Esophagus muscularis mucosa (tissue), 4 donors: ENCODE results near the gene RSRC1. TPM values are rescaled to one million over a fixed set of nuclear protein-coding genes. Genes with fewer than 3 reads are reported as not detected.

Source experiments
- DNase-seq: peaks from one replicate; pipeline ENCODE4 v3.0.0-alpha.2; 2017; ENCODE audit errors: extremely low spot score
- H3K27ac ChIP-seq, 4 donors: fragments of 200-600 bp; sonication (generic); replicated peaks in 1 of 4; 1 replicate in 3 of 4; 2 replicates in 1 of 4; pipeline ENCODE4 v1.5.1; 2016 to 2019; ENCODE audit warnings: mild to moderate bottlenecking in 1 of 4
- H3K27me3 ChIP-seq, 4 donors: fragments of 200-600 bp; sonication (generic); one replicate each; pipeline versions ENCODE4 v1.5.1 to v1.6.0; 2016 to 2019
- H3K36me3 ChIP-seq, 4 donors: fragments of 200-600 bp; sonication (generic); one replicate each; pipeline ENCODE4 v1.5.1; 2016 to 2019
- H3K4me1 ChIP-seq, 4 donors: fragments of 200-600 bp; sonication (generic); one replicate each; pipeline ENCODE4 v1.5.1; 2016 to 2019
- H3K4me3 ChIP-seq, 4 donors: fragments of 200-600 bp; sonication (generic); 1 replicate in 2 of 4; 2 replicates in 2 of 4; pipeline ENCODE4 v1.5.1; 2016 to 2019; ENCODE audit warnings: mild to moderate bottlenecking in 4 of 4, moderate library complexity in 1 of 4
- H3K9me3 ChIP-seq, 4 donors: fragments of 200-600 bp; sonication (generic); 1 replicate in 3 of 4; 2 replicates in 1 of 4; pipeline ENCODE4 v1.5.1; 2016 to 2019
- CTCF ChIP-seq, 3 experiments: fragments of 200-600 bp in 2 of 3; fragments of 450-650 bp in 1 of 3; sonication (generic) in 2 of 3; IDR thresholded peaks; one replicate each; pipeline ENCODE4 v1.5.1; 2017 to 2019; ENCODE audit warnings: antibody characterized with exemption in 3 of 3, mild to moderate bottlenecking in 2 of 3, moderate library complexity in 1 of 3
- EP300 ChIP-seq: sonication (generic); formaldehyde crosslinking; IDR thresholded peaks from one replicate; pipeline ENCODE4 v1.6.1; 2017; ENCODE audit warnings: antibody characterized with exemption
- POLR2A ChIP-seq: fragments of 450-650 bp; IDR thresholded peaks from one replicate; pipeline ENCODE4 v1.6.1; 2017; ENCODE audit warnings: antibody characterized with exemption, moderate library complexity, mild to moderate bottlenecking, low read depth
- POLR2AphosphoS5 ChIP-seq, 2 donors: sonication (generic); formaldehyde crosslinking; IDR thresholded peaks; one replicate each; pipeline ENCODE4 v1.6.1; 2017; ENCODE audit warnings: antibody characterized with exemption in 2 of 2
- WGBS: methylation state at CpG from one replicate; pipeline ENCODE4 v1.1.5; 2018; 5-methylcytosine and 5-hydroxymethylcytosine counted together
- intact Hi-C: fragments of 100-400 bp; cut with DNase I; formaldehyde crosslinking; loops from one replicate; pipeline ENCODE4 v1.15.1; 2023
- total RNA-seq, 4 donors: library from RNA; depleted of rRNA; stranded (reverse); fragments of >200 nt; gene quantifications; one replicate each; pipeline versions ENCODE4 v1.1.0 to v1.2.1, GENCODE V29; 2016

RSRC1 gene
- total RNA-seq, 4 donors from 2014 or later, result 33.1 to 57.3 (median 40.6) TPM

- TF ChIP-seq CTCF (IDR thresholded peaks at IDR 0.05), result no peak
- TF ChIP-seq POLR2A, result no peak
- no peak for TF ChIP-seq POLR2AphosphoS5 (IDR thresholded peaks at IDR 0.05)
- TF ChIP-seq EP300, result no peak
- Histone ChIP-seq H3K4me1 (no peaks in the 10 kb centered on the region), H3K27ac (no peak overlapping the region), H3K9me3 (no peaks in the 10 kb centered on the region), H3K27me3 (no peaks in the 10 kb centered on the region), H3K36me3 (no peaks in the 10 kb centered on the region), H3K4me3 (no peak overlapping the region)
- intact Hi-C loops, result no loop called here
- no peak for DNase-seq
- WGBS, result 82% methylated on average over 5 of the region's 5 CpGs
Observed at GRCh38 chr3:158455406-158455805, 345.5 kb downstream of the RSRC1 start.

- no peak for DNase-seq
- Histone ChIP-seq H3K4me1 (no peaks in the 10 kb centered on the region), H3K27ac (no peak overlapping the region), H3K4me3 (no peak overlapping the region), H3K9me3 (no peaks in the 10 kb centered on the region), H3K27me3 (no peaks in the 10 kb centered on the region), H3K36me3 (no peaks in the 10 kb centered on the region)
- WGBS, result 84% methylated on average over 3 of the region's 3 CpGs
- TF ChIP-seq POLR2AphosphoS5 (IDR thresholded peaks at IDR 0.05), result no peak
- no peak for TF ChIP-seq CTCF (IDR thresholded peaks at IDR 0.05)
- no peak for TF ChIP-seq EP300
- no peak for TF ChIP-seq POLR2A
- intact Hi-C loops, result no loop called here
Observed at GRCh38 chr3:158456114-158456513, 346.2 kb downstream of the RSRC1 start.

- 90% methylated on average over 5 of the region's 5 CpGs for WGBS
- DNase-seq, result no peak
- no peaks in the 10 kb centered on the region for H3K36me3 ChIP-seq
- intact Hi-C loops, result no loop called here
- no peaks in the 10 kb centered on the region for H3K9me3 ChIP-seq
- H3K27me3 ChIP-seq, result no peaks in the 10 kb centered on the region
- H3K4me3 ChIP-seq, result no peak overlapping the region
- no peaks in the 10 kb centered on the region for H3K4me1 ChIP-seq
- TF ChIP-seq CTCF (IDR thresholded peaks at IDR 0.05) (no peak), POLR2AphosphoS5 (IDR thresholded peaks at IDR 0.05) (no peak), POLR2A (no peak)
- no peak overlapping the region for H3K27ac ChIP-seq
Observed at GRCh38 chr3:158458464-158458863, 348.6 kb downstream of the RSRC1 start.

- H3K4me3 ChIP-seq, result no peak overlapping the region
- TF ChIP-seq POLR2AphosphoS5 (IDR thresholded peaks at IDR 0.05) (no peak), CTCF (IDR thresholded peaks at IDR 0.05) (no peak)
- no peak overlapping the region for H3K27ac ChIP-seq
- WGBS, result 76% methylated on average over 1 of the region's 1 CpG
- H3K4me1 ChIP-seq, result no peaks in the 10 kb centered on the region
- H3K9me3 ChIP-seq, result no peaks in the 10 kb centered on the region
- H3K27me3 ChIP-seq, result no peaks in the 10 kb centered on the region
- no peak for DNase-seq
- intact Hi-C loops, result no loop called here
- no peaks in the 10 kb centered on the region for H3K36me3 ChIP-seq
Observed at GRCh38 chr3:158460926-158461325, 351.0 kb downstream of the RSRC1 start.

- no peak for TF ChIP-seq POLR2AphosphoS5 (IDR thresholded peaks at IDR 0.05)
- no peak for TF ChIP-seq CTCF (IDR thresholded peaks at IDR 0.05)
- no peak for TF ChIP-seq POLR2A
- no peak for TF ChIP-seq EP300
- WGBS, result 75% methylated on average over 3 of the region's 3 CpGs
- no peaks in the 10 kb centered on the region for H3K9me3 ChIP-seq
- H3K27ac ChIP-seq, result no peak overlapping the region
- DNase-seq, result no peak
- no peak overlapping the region for H3K4me3 ChIP-seq
- no peaks in the 10 kb centered on the region for H3K27me3 ChIP-seq
- intact Hi-C loops, result no loop called here
- H3K36me3 ChIP-seq, result no peaks in the 10 kb centered on the region
- H3K4me1 ChIP-seq, result no peaks in the 10 kb centered on the region
Observed at GRCh38 chr3:158463556-158463955, 353.7 kb downstream of the RSRC1 start.
